ENCODE results near the gene VAV3.
"Not testable (repeated sequence)": the region's sequence is repeated elsewhere in the genome, so short reads cannot be mapped to it uniquely, and the experiment has no call there.

Gene VAV3

DNA sequence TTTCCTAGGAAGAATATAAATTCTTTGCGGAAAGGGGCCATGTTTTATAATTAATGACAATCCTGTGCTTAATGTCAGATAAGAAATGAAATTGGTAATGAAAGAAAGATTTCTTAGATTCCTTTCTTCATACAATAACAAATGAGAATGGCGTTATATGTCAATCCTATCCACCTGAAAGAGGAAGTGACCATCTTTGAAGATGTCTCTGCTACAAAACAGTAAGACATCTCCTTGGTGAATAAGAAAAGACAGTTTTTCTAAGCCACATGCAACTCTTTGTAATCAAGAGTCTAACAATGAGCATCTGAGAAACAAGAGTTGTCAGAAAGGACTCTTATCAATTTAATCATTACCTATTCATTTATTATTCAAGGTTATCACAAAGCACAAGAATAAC is 286.0 kb downstream of the VAV3 start:
- no peak for DNase-seq

DNA sequence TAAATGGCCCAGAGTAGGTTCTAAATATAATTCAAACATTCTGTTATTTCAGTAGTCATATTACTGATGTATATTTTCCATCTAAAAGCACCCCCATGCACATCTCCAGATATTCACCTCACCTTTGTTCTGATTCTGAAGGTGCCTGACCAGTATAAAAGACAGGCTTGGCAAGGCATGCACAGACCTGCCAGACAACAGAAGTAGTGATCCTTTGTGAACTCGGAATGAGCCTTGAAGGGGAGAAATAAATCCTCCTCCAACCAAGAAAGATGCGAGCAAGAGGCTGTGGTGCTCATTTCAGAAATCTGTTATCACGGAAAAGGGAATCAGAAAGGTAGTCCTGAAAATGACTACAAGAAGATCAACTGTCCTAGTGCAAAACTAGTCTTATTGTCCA is 287.3 kb downstream of the VAV3 start:
- DNase-seq: no peak

DNA sequence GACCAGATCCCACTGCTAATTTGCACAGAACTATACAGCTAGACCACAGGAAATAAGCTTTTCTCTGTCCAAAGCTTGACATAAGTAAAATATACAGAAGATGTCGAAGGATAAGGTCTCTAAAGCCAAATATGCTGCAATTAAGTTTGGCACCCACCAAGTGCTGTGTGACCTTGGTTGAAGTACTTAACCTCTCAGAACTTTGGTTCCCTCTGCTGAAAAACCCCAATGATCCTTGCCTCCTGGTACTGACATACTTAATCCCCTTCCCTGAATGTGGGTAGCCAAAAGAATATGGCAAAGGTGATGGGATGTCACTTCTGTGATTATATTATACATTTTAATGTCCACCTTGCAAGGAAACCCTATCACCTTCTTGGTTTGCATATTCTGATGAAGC is 290.5 kb downstream of the VAV3 start:
- DNase-seq: no peak

GRCh38 chr1:107673006-107673405 is 292.0 kb downstream of the VAV3 start:
- no peak for DNase-seq

DNA sequence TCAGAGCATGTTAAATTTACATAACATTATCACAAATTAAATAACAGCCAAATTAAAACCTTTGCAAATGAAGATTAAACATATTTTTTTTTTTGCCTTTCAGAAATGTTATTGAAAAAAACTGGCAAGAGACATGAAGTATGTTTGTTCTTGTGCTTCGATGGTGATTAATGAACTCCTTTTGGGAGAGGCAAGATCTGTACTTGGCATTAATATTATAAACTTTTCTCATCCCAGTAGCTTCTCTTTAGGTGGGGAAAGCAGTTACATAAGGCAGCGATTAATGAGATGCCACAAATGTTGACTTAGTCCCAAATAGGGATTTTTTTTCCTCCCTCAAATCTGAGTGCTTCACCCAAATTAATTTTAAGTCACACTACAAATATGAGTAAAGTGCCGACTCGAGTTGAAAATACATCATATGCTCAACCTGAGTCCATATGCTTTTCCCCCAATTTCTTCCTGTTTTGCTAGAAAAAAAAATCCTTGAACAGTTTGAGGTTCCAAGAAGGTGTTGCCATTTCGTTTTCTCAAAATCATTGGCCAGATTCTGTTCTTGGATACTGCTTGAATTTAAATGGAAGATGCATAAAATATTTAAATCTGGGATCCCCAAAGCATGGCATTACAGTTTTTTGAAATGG is 294.5 kb downstream of the VAV3 start:
- no peak for DNase-seq

DNA sequence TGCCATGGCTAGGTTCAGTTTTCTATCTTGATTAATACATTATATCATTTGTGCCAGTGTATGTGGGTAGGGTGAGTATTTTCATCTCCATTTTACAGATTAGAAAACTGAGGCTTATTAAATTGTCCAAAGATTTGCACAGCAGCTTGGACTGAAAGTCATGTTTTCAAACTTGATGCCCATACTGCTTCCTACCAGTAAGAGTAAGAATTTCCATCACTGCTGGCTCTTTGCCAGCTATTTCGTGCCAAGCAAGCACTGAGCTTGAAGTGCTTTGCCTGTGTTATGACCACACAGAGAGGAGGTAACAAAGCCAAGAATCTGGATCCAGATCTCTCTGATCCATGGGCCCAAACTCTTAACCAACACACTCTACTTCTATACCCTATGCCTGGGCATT is 295.0 kb downstream of the VAV3 start:
- DNase-seq: no peak

GRCh38 chr1:107668762-107669161 is 296.2 kb downstream of the VAV3 start:
- DNase-seq: no peak

- no peak for DNase-seq
Measured at GRCh38 chr1:107666493-107666892, 298.5 kb downstream of the VAV3 start.

- DNase-seq: no peak
Measured at GRCh38 chr1:107664982-107665925, 299.7 kb downstream of the VAV3 start.

DNA sequence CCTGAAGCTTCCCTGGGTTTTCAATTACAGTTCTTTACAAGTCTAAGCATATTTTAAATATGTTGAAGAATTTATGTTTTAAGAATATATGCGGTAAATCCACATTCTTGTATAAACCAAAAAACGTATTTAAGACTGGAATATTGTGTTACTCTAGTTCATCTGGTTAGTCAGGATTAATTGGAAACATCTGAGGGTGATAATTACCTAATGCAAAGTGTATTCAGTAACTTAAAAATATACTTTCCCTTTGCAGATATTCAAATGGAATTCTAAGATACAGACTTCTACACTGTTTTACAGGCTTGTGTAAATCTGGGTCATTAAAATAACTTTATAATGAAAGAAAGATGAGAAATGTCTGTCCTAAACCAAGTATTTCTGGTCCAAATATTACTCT is 302.0 kb downstream of the VAV3 start:
- DNase-seq: no peak

GRCh38 chr1:107661158-107661557 is 303.8 kb downstream of the VAV3 start:
- DNase-seq: no peak

- no peak for DNase-seq
Measured at GRCh38 chr1:107659961-107660360, 305.0 kb downstream of the VAV3 start.

- DNase-seq: no peak
Measured at GRCh38 chr1:107657356-107657755, 307.6 kb downstream of the VAV3 start.

- DNase-seq: no peak
Measured at GRCh38 chr1:107653765-107654164, 311.2 kb downstream of the VAV3 start.

DNA sequence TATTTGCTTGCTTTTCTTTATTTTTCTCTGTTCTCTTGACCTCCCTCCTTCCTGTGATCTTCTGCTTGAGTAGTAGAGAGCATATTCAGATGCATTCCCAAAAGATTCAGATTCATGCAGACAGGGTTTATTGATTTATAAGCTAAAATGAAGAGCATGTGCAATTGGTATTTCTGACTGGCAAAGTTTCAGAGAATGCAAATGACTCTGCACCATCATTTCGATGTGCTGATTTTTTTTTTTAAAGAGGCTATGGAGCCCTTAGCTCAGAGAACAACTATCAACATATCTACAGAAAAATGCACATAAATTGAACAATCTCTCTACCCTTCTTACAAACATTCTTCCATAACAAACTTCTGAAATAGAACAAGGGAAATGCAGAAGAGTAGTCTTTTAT is 312.0 kb downstream of the VAV3 start:
- no peak for DNase-seq

GRCh38 chr1:107650825-107651224 is 314.2 kb downstream of the VAV3 start:
- not testable (repeated sequence) for DNase-seq

- no peak for DNase-seq
Measured at GRCh38 chr1:107649023-107649422, 316.0 kb downstream of the VAV3 start.

GRCh38 chr1:107648071-107648470 is 316.9 kb downstream of the VAV3 start:
- no peak for DNase-seq

GRCh38 chr1:107647012-107647411 is 318.0 kb downstream of the VAV3 start:
- DNase-seq: no peak

- no peak for DNase-seq
Measured at GRCh38 chr1:107643766-107644165, 321.2 kb downstream of the VAV3 start.

GRCh38 chr1:107640207-107640606 is 324.8 kb downstream of the VAV3 start:
- DNase-seq: no peak

- DNase-seq: no peak
Measured at GRCh38 chr1:107637101-107637500, 327.9 kb downstream of the VAV3 start.

- DNase-seq: no peak
Measured at GRCh38 chr1:107633596-107633995, 331.4 kb downstream of the VAV3 start.

DNA sequence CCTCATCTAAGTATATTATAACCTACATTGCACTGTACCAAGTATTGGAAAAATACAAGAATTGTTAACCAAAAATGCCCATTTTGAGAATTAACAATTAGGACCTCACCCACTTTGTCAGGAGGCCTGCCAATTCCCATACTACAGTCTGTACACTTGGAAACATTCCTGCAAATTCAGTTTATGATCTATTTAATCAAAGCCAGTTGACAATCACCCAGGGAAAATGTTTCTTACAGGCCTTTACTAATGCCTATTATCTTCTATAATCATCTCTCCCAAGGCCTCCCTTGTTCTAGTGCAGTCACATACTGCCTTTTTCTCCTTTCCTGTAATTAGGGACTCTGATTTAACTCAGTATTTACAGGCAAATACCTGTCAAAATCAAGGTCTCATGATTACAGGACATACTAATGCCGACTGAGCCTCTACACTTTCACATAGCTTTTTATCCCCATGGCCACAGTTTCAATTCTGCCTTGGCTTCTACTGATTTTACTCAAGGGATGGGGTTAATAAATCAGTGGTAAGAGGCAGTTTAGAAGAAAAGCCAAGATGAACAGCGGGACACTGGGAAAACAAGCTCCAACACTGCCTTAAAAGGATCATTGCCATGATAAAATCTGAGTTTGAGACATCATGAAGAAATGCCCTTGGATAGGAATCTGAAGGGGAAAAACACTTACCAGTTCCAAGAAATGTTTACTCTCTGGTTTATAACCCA is 338.7 kb downstream of the VAV3 start:
- no peak for DNase-seq
